Activated CD4-positive, CD25-positive, alpha-beta regulatory T cell (primary cell): ENCODE results near the gene PPM1A.
"Not testable (repeated sequence)": the region's sequence is repeated elsewhere in the genome, so short reads cannot be mapped to it uniquely, and the experiment has no call there.

Experiments
- DNase-seq, 4 experiments: peaks; one replicate each; lab custom pipeline; 2025; lab: John Stamatoyannopoulos, UW

Gene PPM1A

DNA sequence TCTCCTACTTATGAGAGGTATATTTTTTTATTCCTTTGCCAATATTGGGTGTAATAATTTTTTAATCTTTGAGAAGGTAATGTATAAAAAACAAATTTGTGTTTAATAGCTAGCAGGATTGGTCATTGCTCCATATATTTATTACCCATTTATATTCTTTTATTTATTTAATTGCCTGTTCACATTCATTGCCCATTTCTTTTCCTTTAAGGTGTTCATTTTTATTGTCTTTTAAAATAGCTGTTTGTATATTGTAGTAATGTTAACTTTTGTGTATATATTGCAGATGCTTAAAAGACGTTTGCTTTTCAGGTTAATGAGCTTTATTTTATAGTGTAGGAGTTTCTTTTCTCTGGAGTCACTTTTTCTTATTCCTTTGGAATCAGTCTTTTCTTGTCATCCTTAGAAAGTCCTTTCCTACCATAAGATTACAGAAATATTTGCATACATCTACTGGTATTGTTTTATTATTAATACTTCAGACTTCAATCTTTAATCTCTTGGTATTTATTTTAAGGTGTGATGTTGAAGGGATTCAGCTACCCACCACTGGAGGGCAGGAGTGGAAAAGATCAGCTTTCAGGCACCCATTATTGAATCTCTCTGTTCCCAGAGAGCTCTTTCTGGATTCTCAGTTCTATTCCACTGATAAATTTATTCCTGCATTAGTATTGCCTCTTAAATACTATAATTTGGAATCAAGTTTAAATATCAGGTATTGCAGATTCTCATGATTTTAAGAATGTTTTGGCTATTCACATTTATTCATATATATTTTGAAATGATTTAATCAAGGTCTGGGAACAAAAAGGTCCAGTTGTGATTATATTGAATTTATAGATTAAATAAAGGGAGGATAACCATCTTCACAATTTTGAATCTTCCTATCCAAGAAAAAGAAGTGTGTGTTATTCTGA is 17.3 kb downstream of the PPM1A start:
- no peak for DNase-seq

GRCh38 chr14:60272177-60272576 is 23.2 kb downstream of the PPM1A start:
- no peak for DNase-seq

GRCh38 chr14:60273956-60274355 is 24.9 kb downstream of the PPM1A start:
- DNase-seq, result no peak

- no peak for DNase-seq
Observed at GRCh38 chr14:60274448-60274847, 25.4 kb downstream of the PPM1A start.

DNA sequence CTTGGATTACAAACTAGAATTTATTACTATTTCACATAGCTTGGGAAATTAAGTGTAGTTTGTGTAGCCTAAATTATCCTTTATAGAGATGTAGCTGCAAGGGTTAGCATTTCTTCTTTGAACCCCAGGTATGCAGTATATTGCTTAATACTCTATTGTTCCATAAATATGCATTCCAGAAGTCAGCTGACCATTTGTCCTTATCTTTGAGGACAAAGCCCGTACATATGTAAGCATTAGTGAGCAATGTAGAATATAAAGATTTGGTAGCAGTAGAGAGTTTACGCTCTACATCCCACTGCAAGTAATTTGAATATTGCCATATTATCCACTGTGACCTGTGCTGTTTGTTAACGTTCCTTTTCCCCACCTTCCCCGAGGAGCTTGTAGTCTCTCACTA is 26.9 kb downstream of the PPM1A start:
- DNase-seq, result no peak

GRCh38 chr14:60276347-60276746 is 27.3 kb downstream of the PPM1A start:
- no peak for DNase-seq

GRCh38 chr14:60277605-60278190 is 28.7 kb downstream of the PPM1A start:
- DNase-seq, result no peak

- DNase-seq, result no peak
Observed at GRCh38 chr14:60278350-60278749, 29.3 kb downstream of the PPM1A start.

DNA sequence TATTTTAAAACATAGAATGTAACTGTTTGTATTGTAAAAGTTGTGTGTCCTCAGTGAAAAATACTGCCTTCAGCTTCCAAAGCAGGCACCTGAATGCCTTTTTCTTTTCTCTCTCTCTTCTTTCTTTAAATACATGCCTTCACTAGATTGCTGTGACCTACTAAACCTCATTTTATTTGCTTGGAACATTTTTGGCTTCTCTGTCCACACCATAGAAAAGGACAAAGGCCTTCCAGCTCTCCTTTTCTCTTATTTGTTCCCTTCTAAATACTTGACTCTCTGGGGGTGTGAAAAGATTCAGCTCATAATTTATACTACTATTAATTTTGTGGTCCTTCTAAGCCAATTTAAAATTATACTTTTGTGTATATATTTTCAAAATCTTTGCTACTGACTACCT is 38.4 kb downstream of the PPM1A start:
- no peak for DNase-seq

GRCh38 chr14:60288279-60288678 is 39.3 kb downstream of the PPM1A start:
- DNase-seq, result no peak

GRCh38 chr14:60294411-60295069 is 45.5 kb downstream of the PPM1A start:
- no peak for DNase-seq

DNA sequence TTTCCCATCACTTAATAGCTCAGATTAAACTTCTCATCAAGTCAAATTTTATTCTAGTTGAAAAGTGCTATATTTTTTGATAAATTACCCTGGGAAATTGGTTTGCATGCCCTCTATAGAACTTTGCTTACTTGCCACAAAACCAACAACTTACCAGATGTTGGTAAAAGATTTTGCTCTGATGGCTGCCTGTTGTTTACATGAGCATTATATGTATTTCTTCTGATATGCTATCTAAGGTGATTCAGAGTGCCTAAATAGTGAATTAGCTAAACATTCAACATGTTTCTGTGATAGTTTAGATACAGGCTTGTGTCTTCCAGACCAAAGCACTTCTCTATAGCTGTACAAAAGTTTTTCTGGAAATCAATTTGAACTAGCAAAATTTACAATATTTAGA is 51.0 kb downstream of the PPM1A start:
- no peak for DNase-seq

DNA sequence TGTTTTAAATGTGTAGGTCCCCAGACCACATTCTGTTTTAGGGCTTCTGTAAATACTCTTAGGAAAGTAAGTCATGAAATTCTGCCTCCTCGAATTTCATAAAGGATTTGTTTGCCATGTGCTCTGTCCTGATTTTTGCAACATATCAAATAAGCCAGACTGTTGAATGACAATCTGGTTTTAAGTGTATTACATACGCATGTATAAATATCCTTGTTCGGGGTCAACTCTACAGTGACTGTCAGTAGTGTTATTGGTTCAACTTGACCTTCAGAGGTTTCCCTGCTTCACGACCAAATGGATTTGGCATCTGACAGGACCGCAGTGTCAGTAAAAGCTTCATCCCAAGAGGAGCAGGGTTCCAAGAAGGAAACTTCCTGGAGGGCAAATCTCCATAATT is 52.7 kb downstream of the PPM1A start:
- DNase-seq, result no peak

- DNase-seq, result no peak
Observed at GRCh38 chr14:60302663-60303062, 53.6 kb downstream of the PPM1A start.

GRCh38 chr14:60303745-60304144 is 54.7 kb downstream of the PPM1A start:
- DNase-seq, result no peak

GRCh38 chr14:60304509-60304908 is 55.5 kb downstream of the PPM1A start:
- DNase-seq, result no peak

GRCh38 chr14:60309867-60310552 is 61.0 kb downstream of the PPM1A start:
- DNase-seq, result no peak

- no peak for DNase-seq
Observed at GRCh38 chr14:60311417-60311816, 62.4 kb downstream of the PPM1A start.

- DNase-seq, result no peak
Observed at GRCh38 chr14:60313093-60313492, 64.1 kb downstream of the PPM1A start.

- no peak for DNase-seq
Observed at GRCh38 chr14:60315196-60315990, 66.4 kb downstream of the PPM1A start.

- DNase-seq, result no peak
Observed at GRCh38 chr14:60317609-60318008, 68.6 kb downstream of the PPM1A start.

DNA sequence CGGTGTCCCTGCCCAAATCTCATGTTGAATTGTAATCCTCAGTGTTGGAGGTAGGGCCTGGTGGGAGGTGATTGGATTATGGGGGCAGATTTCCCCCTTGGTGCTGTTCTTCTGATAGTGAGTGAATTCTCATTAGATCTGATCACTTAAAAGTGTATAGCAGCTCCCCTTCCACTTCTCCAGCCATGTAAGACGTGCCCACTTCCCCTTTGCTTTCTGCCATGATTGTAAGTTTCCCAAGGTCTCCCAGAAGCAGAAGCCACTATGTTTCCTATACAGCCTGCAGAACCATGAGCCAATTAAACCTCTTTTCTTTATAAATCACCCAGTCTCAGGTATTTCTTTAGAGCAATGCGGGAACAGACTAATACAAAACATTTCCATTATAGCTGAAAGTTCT is 71.8 kb downstream of the PPM1A start:
- not testable (repeated sequence) for DNase-seq
